ENCODE results near the gene TRPV6. TPM values are rescaled to one million over a fixed set of nuclear protein-coding genes. Genes with fewer than 3 reads are reported as not detected.

TRPV6 gene
- total RNA-seq, 4 donors from 2014 or later: 0.14 to 2.9 TPM; not detected in 2

DNA sequence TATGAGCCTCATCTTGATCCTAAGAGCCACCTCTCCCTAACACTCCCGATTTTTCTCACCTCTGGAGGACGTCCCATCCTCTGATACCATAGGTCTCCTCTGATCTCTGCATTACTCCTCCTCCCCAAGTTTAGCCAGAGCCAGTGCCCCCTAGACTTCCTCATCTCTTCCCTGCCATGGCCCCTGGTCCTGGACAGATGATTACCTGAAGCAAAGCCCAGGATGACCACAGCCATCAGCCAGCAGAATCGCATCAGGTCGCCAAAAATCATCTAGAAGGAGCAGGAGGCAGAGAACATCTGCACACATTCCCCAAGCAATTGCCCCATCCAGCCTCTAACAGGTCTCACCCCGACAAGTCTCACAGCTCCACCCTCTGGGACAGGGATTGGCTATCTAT is 11.7 kb downstream of the TRPV6 start:
- 91 to 92% methylated on average over 2 to 5 of the region's 5 CpGs for WGBS, 2 donors (ENCODE audit: low coverage in 1 of 2)
- DNase-seq: no peak
- in situ Hi-C loops (cut with MboI; ENCODE audit: low pct_ligation_motif_present in 1 of 4, low pct_unique_long_range_greater_than_20kb in 1 of 4, low sequenced_read_pairs in 3 of 4) (loop anchor here (10.0 to 25.0 kb wide), 2 partner anchors 131 to 338 kb away; partner anchors contain the start of gene TAS2R40 (in 3 of the 4)), intact Hi-C loops (cut with DNase I; ENCODE audit: low total_unique reads) (loop anchor here (10.0 kb wide), 1 partner anchor 341 kb away; no protein-coding TSS in a partner anchor)
- TF ChIP-seq, protein P1, sequence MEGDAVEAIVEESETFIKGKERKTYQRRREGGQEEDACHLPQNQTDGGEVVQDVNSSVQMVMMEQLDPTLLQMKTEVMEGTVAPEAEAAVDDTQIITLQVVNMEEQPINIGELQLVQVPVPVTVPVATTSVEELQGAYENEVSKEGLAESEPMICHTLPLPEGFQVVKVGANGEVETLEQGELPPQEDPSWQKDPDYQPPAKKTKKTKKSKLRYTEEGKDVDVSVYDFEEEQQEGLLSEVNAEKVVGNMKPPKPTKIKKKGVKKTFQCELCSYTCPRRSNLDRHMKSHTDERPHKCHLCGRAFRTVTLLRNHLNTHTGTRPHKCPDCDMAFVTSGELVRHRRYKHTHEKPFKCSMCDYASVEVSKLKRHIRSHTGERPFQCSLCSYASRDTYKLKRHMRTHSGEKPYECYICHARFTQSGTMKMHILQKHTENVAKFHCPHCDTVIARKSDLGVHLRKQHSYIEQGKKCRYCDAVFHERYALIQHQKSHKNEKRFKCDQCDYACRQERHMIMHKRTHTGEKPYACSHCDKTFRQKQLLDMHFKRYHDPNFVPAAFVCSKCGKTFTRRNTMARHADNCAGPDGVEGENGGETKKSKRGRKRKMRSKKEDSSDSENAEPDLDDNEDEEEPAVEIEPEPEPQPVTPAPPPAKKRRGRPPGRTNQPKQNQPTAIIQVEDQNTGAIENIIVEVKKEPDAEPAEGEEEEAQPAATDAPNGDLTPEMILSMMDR (IDR thresholded peaks at IDR 0.05): no peak
- TF ChIP-seq POLR2A (IDR thresholded peaks at IDR 0.05) (no peak), POLR2AphosphoS5 (IDR thresholded peaks at IDR 0.05) (no peak), EP300 (IDR thresholded peaks at IDR 0.05; ENCODE audit: low read depth) (no peak)
- Histone ChIP-seq H3K4me1 (no peaks in the 10 kb centered on the region), H3K27ac (no peak overlapping the region), H3K4me3 (no peak overlapping the region), H3K27me3 (no peaks in the 10 kb centered on the region), H3K36me3 (no peaks in the 10 kb centered on the region), H3K9me3 (no peaks in the 10 kb centered on the region)

GRCh38 chr7:142873281-142873784 is 12.2 kb downstream of the TRPV6 start:
- WGBS, 2 donors (ENCODE audit: low coverage in 1 of 2): 74% methylated on average over 11 of the region's 11 CpGs; no CpG with 5 or more reads in 1 of the 2 donors
- in situ Hi-C loops (cut with MboI; ENCODE audit: low pct_ligation_motif_present in 1 of 4, low pct_unique_long_range_greater_than_20kb in 1 of 4, low sequenced_read_pairs in 3 of 4) (loop anchor here (10.0 to 25.0 kb wide), 2 partner anchors 131 to 339 kb away; partner anchors contain the start of gene TAS2R40 (in 3 of the 4)), intact Hi-C loops (cut with DNase I; ENCODE audit: low total_unique reads) (loop anchor here (10.0 kb wide), 1 partner anchor 341 kb away; no protein-coding TSS in a partner anchor)
- H3K36me3 ChIP-seq: no peaks in the 10 kb centered on the region
- no peaks in the 10 kb centered on the region for H3K27me3 ChIP-seq
- H3K4me3 ChIP-seq: no peak overlapping the region
- no peak overlapping the region for H3K27ac ChIP-seq
- no peak for DNase-seq
- TF ChIP-seq POLR2A (IDR thresholded peaks at IDR 0.05) (no peak), EP300 (IDR thresholded peaks at IDR 0.05; ENCODE audit: low read depth) (no peak)
- TF ChIP-seq, protein P1 (IDR thresholded peaks at IDR 0.05): peak in 4 of 5 experiments; percentile 11 to 30 (median 20)
- H3K4me1 ChIP-seq: no peaks in the 10 kb centered on the region
- H3K9me3 ChIP-seq: no peaks in the 10 kb centered on the region

- in situ Hi-C loops (cut with MboI; ENCODE audit: low pct_ligation_motif_present in 1 of 4, low pct_unique_long_range_greater_than_20kb in 1 of 4, low sequenced_read_pairs in 3 of 4) (loop anchor here (10.0 to 25.0 kb wide), 2 partner anchors 133 to 340 kb away; partner anchors contain the start of gene TAS2R40 (in 3 of the 4)), intact Hi-C loops (cut with DNase I; ENCODE audit: low total_unique reads) (loop anchor here (10.0 kb wide), 1 partner anchor 343 kb away; no protein-coding TSS in a partner anchor)
- H3K4me3 ChIP-seq: no peak overlapping the region
- H3K9me3 ChIP-seq: no peaks in the 10 kb centered on the region
- no peaks in the 10 kb centered on the region for H3K27me3 ChIP-seq
- DNase-seq: no peak
- no peaks in the 10 kb centered on the region for H3K36me3 ChIP-seq
- no peak overlapping the region for H3K27ac ChIP-seq
- no peaks in the 10 kb centered on the region for H3K4me1 ChIP-seq
- 83 to 87% methylated on average over 2 to 15 of the region's 15 CpGs for WGBS, 2 donors (ENCODE audit: low coverage in 1 of 2)
- no peak for TF ChIP-seq POLR2AphosphoS5 (IDR thresholded peaks at IDR 0.05)
- no peak for TF ChIP-seq EP300 (IDR thresholded peaks at IDR 0.05; ENCODE audit: low read depth)
- no peak for TF ChIP-seq POLR2A (IDR thresholded peaks at IDR 0.05)
- TF ChIP-seq, protein P1 (IDR thresholded peaks at IDR 0.05): no peak
Observed at GRCh38 chr7:142872106-142872675, 13.4 kb downstream of the TRPV6 start.

DNA sequence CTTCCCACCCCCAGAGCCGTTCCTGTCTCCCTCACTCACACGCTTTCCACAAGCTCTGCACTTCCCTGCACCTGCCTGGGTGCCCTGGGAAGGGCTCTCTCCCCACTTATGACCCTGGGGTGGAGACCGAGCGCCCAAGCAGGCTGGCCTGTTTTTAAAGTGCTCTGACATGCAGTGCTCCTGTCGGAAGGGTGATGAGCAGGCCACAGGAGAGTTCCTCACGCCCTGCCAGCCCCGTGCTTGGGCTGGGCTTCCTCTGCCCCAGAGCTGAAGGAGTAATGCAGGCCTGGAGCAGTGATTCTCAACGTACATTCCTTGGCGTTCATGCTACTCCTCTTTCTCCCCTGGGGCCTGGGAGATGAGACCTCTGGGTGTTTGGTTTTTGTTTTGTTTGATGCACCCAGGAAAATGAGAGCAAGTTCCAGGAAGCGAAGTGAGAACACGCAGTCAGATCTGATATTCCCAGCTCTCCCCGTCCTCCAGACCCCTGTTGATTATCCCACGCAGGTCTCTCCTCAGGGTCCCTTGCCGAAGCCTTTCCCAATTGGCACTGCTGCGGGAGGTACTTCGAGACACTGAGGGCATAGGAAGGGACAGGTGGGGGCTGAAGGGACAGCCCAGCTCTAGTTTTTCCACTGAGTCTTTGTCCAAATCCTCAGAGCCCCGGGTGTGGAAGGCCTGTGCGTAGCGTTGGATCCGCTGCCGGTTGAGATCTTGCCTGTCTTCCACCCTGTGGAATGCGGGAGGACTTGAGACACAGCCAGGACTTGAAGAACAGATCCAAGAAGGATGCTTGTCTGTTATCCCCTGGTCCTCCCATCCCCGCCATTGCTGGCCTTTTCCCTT is 14.1 kb downstream of the TRPV6 start:
- in situ Hi-C loops (cut with MboI; ENCODE audit: low pct_ligation_motif_present in 1 of 4, low pct_unique_long_range_greater_than_20kb in 1 of 4, low sequenced_read_pairs in 3 of 4): loop anchor here (10.0 to 25.0 kb wide), 2 partner anchors 133 to 341 kb away; partner anchors contain the start of gene TAS2R40 (in 3 of the 4)
- Histone ChIP-seq H3K27me3 (no peaks in the 10 kb centered on the region), H3K4me3 (no peak overlapping the region), H3K4me1 (no peaks in the 10 kb centered on the region), H3K27ac (no peak overlapping the region), H3K36me3 (no peaks in the 10 kb centered on the region), H3K9me3 (no peaks in the 10 kb centered on the region)
- DNase-seq: no peak
- intact Hi-C loops (cut with DNase I; ENCODE audit: low total_unique reads): loop anchor here (10.0 kb wide), 1 partner anchor 343 kb away; no protein-coding TSS in a partner anchor
- TF ChIP-seq POLR2A (IDR thresholded peaks at IDR 0.05) (no peak), EP300 (IDR thresholded peaks at IDR 0.05; ENCODE audit: low read depth) (no peak), POLR2AphosphoS5 (IDR thresholded peaks at IDR 0.05) (no peak)
- TF ChIP-seq, protein P1 (IDR thresholded peaks at IDR 0.05): no peak
- 89 to 95% methylated on average over 4 to 23 of the region's 23 CpGs for WGBS, 2 donors (ENCODE audit: low coverage in 1 of 2)
